Epithelial cell of prostate (primary cell): Measurements from ENCODE around the gene AFAP1L2.
A peak's percentile ranks its signal among the peaks of the same experiment; 100 is the strongest.

Experiments
- DNase-seq: peaks from one replicate; pipeline ENCODE4 v3.0.0-alpha.2; 2011; ENCODE audit warnings: low read depth, low spot score
- H3K27ac ChIP-seq: fragments of 450-650 bp; 2 replicates; pipeline ENCODE4 v1.5.1; 2017; ENCODE audit warnings: mild to moderate bottlenecking

AFAP1L2 gene

DNA sequence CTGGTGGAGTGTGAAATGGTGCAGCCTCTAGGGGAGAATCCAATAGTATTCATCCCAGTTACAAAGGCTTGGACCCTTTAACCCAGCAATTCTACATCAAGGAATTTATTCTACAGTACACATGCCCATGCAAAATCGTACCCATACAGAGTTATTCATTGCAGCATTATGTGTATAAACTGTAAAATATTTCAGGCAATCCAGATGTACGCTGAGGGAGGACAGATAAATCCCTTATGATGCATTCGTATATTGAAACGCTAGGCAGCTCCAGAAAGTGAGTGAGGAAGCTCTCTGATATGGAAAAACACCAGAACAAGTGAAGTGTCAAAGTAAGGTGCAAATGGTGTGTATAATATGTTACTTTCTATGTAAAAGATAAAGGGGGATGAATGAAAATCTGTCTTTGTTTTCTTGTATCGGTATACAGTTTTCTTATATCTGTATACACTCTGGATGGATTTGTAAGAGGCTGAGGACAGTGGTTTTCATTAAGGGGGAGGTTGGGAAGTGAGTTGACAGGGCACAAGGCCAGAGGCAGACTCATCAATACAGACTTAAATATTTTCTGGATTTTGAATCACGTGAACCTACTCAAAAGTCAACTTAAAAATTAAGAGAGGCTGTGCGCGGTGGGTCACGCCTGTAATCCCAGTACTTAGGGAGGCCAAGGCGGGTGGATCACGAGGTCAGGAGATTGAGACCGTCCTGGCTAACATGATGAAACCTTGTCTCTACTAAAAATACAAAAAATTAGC, 148.1 kb downstream of the AFAP1L2 start:
- no peak overlapping the region for H3K27ac ChIP-seq
- no peak for DNase-seq

GRCh38 chr10:114255227-114255626, 149.1 kb downstream of the AFAP1L2 start:
- no peak for DNase-seq
- H3K27ac ChIP-seq = no peak overlapping the region

DNA sequence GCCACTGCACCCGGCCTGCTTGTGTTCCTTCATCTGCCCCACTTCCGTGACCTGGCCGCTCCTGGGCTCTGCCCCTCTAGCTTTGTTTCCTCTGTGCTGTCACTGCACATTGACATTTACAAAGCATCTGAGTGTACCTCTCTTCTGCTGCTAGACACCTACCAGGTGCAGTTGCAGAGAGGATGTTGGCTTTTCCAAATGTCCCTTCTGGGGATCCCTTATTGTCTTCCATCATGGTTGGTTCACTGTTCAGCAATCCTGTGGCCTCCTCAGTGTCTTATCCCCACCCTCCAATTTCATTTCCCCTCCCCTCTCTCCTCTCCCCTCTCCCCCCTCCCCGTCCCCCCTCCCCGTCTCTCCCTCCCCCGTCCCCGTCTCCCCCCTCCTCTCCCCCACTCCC, 151.4 kb downstream of the AFAP1L2 start:
- DNase-seq = no peak
- H3K27ac ChIP-seq = no peak overlapping the region

DNA sequence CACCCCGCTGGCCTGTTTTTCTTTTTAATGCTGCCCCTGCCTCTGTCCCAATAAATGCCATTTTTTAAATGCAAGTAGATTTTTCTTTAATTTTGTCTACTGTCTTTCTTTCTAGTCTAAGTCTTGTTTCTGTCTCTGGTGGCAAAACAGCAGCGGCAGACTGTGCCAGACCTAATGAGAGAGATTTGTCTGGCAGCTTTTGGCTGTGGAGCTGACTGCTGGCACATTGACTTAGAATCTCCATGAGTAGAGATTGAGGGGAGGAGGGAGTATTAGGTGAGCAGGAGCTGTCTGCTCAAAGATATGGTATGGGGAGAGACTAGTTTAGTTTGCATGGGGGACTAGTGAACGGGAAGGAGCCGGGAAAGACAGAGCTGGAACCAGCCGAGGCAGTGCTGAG, 152.2 kb downstream of the AFAP1L2 start:
- DNase-seq = no peak
- no peak overlapping the region for H3K27ac ChIP-seq

GRCh38 chr10:114250716-114251115, 153.6 kb downstream of the AFAP1L2 start:
- DNase-seq = no peak
- H3K27ac ChIP-seq = no peak overlapping the region

DNA sequence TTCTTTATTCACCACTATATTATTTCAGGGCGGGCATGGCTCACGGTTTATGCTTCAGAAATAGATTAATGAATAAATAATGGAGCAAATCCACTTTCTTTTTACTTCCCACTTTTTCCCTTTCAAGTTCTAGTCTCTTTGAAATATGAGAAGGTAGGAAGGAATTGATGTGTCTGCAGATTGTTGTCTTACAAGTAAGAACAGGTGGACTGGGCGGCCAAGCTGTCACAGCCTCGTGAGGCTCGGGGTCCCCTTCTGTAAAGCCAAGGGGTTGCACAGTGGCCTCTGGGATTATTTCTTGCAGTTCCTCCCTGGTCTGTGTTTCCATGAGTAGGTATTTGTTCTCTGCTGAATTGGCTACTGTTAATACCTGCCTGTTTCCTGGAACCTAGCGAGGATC, 154.1 kb downstream of the AFAP1L2 start:
- no peak for DNase-seq
- H3K27ac ChIP-seq = no peak overlapping the region

DNA sequence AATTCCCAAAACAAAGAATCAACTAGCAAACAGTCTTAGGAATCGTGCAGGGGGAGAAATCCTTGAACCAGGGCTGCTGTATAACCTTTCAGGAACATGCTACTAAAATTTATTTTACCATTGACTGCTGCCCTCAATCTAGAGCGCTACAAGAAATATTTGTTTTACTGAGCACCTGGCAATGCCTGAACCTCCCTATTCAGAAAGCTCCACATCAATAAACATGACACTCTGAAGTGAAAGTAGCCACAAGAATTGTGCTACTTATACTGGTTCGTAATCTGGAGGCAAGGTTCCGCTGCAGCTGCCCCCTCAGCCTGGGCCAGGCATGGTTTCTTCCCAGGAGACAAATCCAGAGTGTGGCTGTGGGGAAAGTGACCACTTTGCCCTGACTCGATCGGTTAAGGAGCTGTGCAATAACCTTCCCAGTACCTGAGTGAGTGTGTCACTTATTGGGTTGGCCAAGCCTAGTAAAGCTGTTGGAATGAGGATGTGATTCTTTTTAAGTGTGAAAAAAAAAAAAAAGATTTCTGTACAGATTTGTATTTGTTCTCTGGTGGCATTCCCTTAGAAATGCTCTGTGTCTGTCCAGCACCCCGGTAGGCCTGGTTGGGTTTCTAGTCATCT, 157.5 kb downstream of the AFAP1L2 start:
- peak; percentile 60 for DNase-seq

GRCh38 chr10:114245121-114245791, 159.0 kb downstream of the AFAP1L2 start:
- DNase-seq = peak; percentile 89
- peak overlapping the region; percentile 87 for H3K27ac ChIP-seq

More for the DNA sequence above, 157.5 kb downstream of the AFAP1L2 start:
- H3K27ac ChIP-seq = peak overlapping the region; percentile 87
